ENCODE data around the gene PROKR1. TPM values are rescaled to one million over a fixed set of nuclear protein-coding genes. Genes with fewer than 3 reads are reported as not detected.

PROKR1 gene
- total RNA-seq, 6 experiments from 2014 or later: not detected

DNA sequence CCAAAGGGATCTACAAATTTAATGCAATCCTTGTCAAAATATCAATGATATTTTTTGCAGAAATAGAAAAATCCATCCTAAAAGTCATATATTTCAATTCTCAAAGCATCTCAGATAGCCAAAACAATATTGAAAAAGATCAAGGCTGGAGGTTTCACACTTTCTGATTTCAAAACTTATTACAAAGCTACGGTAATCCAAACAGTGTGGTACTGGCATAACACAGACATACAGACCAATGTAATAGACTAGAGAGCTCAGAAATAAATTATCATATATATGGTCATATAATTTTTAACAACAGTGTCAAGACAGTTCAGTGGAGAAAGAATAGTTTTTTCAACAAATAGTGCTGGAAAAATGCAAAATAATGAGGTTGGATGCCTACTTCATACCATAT, 40.3 kb upstream of the PROKR1 start:
- Mint-ChIP-seq H3K4me1 (ENCODE audit: low read depth) (no peaks in the 10 kb centered on the region), H3K4me3 (no peak overlapping the region), H3K27me3 (ENCODE audit: insufficient read depth) (peaks cover 3% of the 10 kb centered on the region; the same call in 1 of the 2 replicates), H3K9me3 (peaks cover 13% of the 10 kb centered on the region; the same call in 1 of the 2 replicates), H3K36me3 (ENCODE audit: low read depth) (no peaks in the 10 kb centered on the region), H3K27ac (no peak overlapping the region)
- TF ChIP-seq, protein P1, sequence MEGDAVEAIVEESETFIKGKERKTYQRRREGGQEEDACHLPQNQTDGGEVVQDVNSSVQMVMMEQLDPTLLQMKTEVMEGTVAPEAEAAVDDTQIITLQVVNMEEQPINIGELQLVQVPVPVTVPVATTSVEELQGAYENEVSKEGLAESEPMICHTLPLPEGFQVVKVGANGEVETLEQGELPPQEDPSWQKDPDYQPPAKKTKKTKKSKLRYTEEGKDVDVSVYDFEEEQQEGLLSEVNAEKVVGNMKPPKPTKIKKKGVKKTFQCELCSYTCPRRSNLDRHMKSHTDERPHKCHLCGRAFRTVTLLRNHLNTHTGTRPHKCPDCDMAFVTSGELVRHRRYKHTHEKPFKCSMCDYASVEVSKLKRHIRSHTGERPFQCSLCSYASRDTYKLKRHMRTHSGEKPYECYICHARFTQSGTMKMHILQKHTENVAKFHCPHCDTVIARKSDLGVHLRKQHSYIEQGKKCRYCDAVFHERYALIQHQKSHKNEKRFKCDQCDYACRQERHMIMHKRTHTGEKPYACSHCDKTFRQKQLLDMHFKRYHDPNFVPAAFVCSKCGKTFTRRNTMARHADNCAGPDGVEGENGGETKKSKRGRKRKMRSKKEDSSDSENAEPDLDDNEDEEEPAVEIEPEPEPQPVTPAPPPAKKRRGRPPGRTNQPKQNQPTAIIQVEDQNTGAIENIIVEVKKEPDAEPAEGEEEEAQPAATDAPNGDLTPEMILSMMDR (IDR thresholded peaks at IDR 0.05): no peak
- DNase-seq: no peak

DNA sequence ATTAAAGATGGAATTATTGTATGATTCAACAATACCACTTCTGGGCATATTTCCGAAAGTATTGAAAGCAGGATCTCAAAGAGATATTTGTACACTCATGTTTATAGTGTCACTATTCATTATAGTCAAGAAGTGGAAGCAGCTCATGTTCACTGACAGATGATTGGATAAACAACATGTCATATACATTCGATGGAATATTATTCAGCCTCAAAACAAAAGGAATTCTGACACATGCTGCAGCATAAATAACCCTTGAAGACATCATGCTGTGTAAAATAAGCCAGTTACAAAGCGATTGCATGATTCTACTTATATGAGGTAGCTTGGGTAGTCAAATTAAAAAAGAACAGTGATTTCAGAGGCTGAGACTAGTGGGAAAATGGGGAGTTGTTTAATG, 39.3 kb upstream of the PROKR1 start:
- Mint-ChIP-seq H3K27ac (no peak overlapping the region), H3K4me1 (ENCODE audit: low read depth) (no peaks in the 10 kb centered on the region), H3K9me3 (peaks cover 13% of the 10 kb centered on the region; the same call in 1 of the 2 replicates), H3K4me3 (no peak overlapping the region), H3K36me3 (ENCODE audit: low read depth) (no peaks in the 10 kb centered on the region), H3K27me3 (ENCODE audit: insufficient read depth) (peaks cover 3% of the 10 kb centered on the region; the same call in 1 of the 2 replicates)
- DNase-seq: no peak
- TF ChIP-seq, protein P1 (IDR thresholded peaks at IDR 0.05): no peak

GRCh38 chr2:68605939-68606338, 37.4 kb upstream of the PROKR1 start:
- Mint-ChIP-seq H3K36me3 (ENCODE audit: low read depth) (no peaks in the 10 kb centered on the region), H3K4me3 (no peak overlapping the region), H3K9me3 (no peaks in the 10 kb centered on the region; the same call in 1 of the 2 replicates), H3K27ac (no peak overlapping the region), H3K27me3 (ENCODE audit: insufficient read depth) (peaks cover 7% of the 10 kb centered on the region; the same call in 1 of the 2 replicates), H3K4me1 (ENCODE audit: low read depth) (no peaks in the 10 kb centered on the region)
- TF ChIP-seq, protein P1 (IDR thresholded peaks at IDR 0.05): no peak
- no peak for DNase-seq

- Mint-ChIP-seq H3K27ac (no peak overlapping the region), H3K27me3 (ENCODE audit: insufficient read depth) (peaks cover 7% of the 10 kb centered on the region; the same call in 1 of the 2 replicates), H3K36me3 (ENCODE audit: low read depth) (no peaks in the 10 kb centered on the region), H3K4me1 (ENCODE audit: low read depth) (no peaks in the 10 kb centered on the region), H3K4me3 (no peak overlapping the region), H3K9me3 (no peaks in the 10 kb centered on the region; the same call in 1 of the 2 replicates)
- TF ChIP-seq, protein P1 (IDR thresholded peaks at IDR 0.05): no peak
- DNase-seq: no peak
Measured at GRCh38 chr2:68606759-68607158, 36.6 kb upstream of the PROKR1 start.

DNA sequence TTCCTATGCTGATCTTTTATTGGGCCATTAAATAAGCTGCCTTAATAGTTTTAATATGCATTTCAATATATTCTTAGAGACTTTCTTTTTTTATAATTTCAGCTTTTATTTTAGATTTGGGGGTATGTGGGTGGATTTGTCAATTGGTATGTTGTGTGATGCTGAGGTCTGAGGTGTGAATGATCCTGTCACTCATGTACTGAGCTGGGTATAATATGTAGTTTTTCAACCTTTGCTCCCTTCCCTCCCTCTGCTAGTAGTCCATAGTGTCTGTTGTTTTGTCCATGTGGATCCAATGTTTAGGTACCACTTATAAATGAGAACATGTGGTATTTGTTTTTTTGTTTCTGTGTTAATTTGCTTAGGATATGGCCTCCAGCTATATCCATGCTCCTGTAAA, 35.5 kb upstream of the PROKR1 start:
- Mint-ChIP-seq H3K27me3 (ENCODE audit: insufficient read depth) (peaks cover 7% of the 10 kb centered on the region; the same call in 1 of the 2 replicates), H3K9me3 (no peaks in the 10 kb centered on the region; the same call in 1 of the 2 replicates), H3K4me1 (ENCODE audit: low read depth) (no peaks in the 10 kb centered on the region), H3K36me3 (ENCODE audit: low read depth) (no peaks in the 10 kb centered on the region), H3K4me3 (no peak overlapping the region), H3K27ac (no peak overlapping the region)
- TF ChIP-seq, protein P1 (IDR thresholded peaks at IDR 0.05): no peak
- no peak for DNase-seq
